HCT116 (cell line): ENCODE measurements around the gene FNDC11. TPM values are rescaled to one million over a fixed set of nuclear protein-coding genes. Genes with fewer than 3 reads are reported as not detected.

Experiments used
- ATAC-seq: fragments of 200-7000 bp; cut with Tn5 transposase; 2 replicates; pipeline ENCODE4 v1.9.1; 2020; ENCODE audit warnings: mild to moderate bottlenecking, moderate library complexity
- BruUV-seq: library from RNA; stranded (reverse); fragments of 400-500 nt; replicated peaks from 2 replicates; lab custom pipeline; 2021; lab: Mats Ljungman, UMichigan
- CTCF ChIA-PET: fragments of 300-600 bp; sonication (Branson Sonifier 250); formaldehyde crosslinking; loops from one replicate; lab custom pipeline; 2021; ENCODE audit warnings: antibody characterized with exemption; lab: Charles Lee
- POLR2A ChIA-PET: fragments of 300-600, 350-600 bp; sonication (Branson Sonifier 250); formaldehyde crosslinking; loops from one replicate; lab custom pipeline; 2021; ENCODE audit warnings: antibody characterized with exemption; lab: Charles Lee
- RAD21 ChIA-PET, 2 experiments: fragments of 300-600 bp; sonication (Branson Sonifier 250); formaldehyde crosslinking; loops; one replicate each; lab custom pipeline; 2023; ENCODE audit warnings: low total read pairs in 2 of 2; ENCODE audit not compliant: uncharacterized antibody in 2 of 2, unreplicated experiment in 2 of 2, low non-redundant PET in 1 of 2; lab: Charles Lee
- DNase-seq: peaks from one replicate; pipeline ENCODE4 v3.0.0-alpha.2; 2010; ENCODE audit warnings: low read depth, low spot score
- H2AFZ ChIP-seq: fragments of 200-600 bp; shearing (Covaris generic), sonication (generic); 2 replicates; pipeline ENCODE4 v1.6.1; 2017; ENCODE audit warnings: low read depth, mixed run types, mixed read lengths, antibody characterized with exemption, low read length; ENCODE audit not compliant: poor library complexity, severe bottlenecking
- H3K27ac ChIP-seq: 2 replicates; pipeline ENCODE4 v1.5.1; 2012; ENCODE audit warnings: low read depth, low read length
- H3K27me3 ChIP-seq: fragments of 200-600 bp; sonication (generic); 2 replicates; pipeline ENCODE4 v1.6.1; 2016; ENCODE audit warnings: mixed run types, low read length, mixed read lengths; ENCODE audit not compliant: insufficient read depth
- H3K36me3 ChIP-seq, 2 experiments: fragments of 200-500 bp in 1 of 2; fragments of 200-600 bp in 1 of 2; sonication (Bioruptor generic) in 1 of 2; sonication (generic) in 1 of 2; 2 replicates each; pipeline versions ENCODE4 v1.5.1 to v1.6.1; 2014 to 2016; ENCODE audit warnings: low read length in 2 of 2, inconsistent platforms in 1 of 2, mixed read lengths in 1 of 2, mixed run types in 1 of 2; ENCODE audit not compliant: insufficient read depth in 2 of 2, control insufficient read depth in 1 of 2
- H3K4me1 ChIP-seq, 2 experiments: fragments of 200-600 bp in 1 of 2; sonication (generic) in 1 of 2; 2 replicates each; pipeline versions ENCODE4 v1.5.1 to v1.6.1; 2012 to 2017; ENCODE audit warnings: low read length in 2 of 2, inconsistent platforms in 1 of 2, mild to moderate bottlenecking in 1 of 2, mixed read lengths in 1 of 2, mixed run types in 1 of 2, moderate library complexity in 1 of 2; ENCODE audit not compliant: insufficient read depth in 2 of 2, control insufficient read depth in 1 of 2
- H3K4me2 ChIP-seq: fragments of 200-600 bp; sonication (generic); 2 replicates; pipeline ENCODE4 v1.6.1; 2017; ENCODE audit warnings: mixed run types, low read length, mixed read lengths
- H3K4me3 ChIP-seq, 2 experiments: fragments of 200-600 bp in 1 of 2; sonication (generic) in 1 of 2; replicated peaks in 1 of 2; 2 replicates each; pipeline ENCODE4 v1.5.1; 2011 to 2016; ENCODE audit warnings: low read length in 2 of 2, control low read depth in 1 of 2, low read depth in 1 of 2, mild to moderate bottlenecking in 1 of 2, mixed read lengths in 1 of 2, mixed run types in 1 of 2
- H3K79me2 ChIP-seq: fragments of 200-600 bp; sonication (generic); 2 replicates; pipeline ENCODE4 v1.6.1; 2017; ENCODE audit warnings: mild to moderate bottlenecking, mixed run types, low read length, moderate library complexity, mixed read lengths; ENCODE audit not compliant: insufficient read depth
- H3K9ac ChIP-seq: fragments of 200-600 bp; sonication (generic); 2 replicates; pipeline ENCODE4 v1.6.1; 2016; ENCODE audit warnings: low read length, mixed read lengths
- H3K9me2 ChIP-seq: fragments of 200-600 bp; sonication (generic), shearing (Covaris generic); 2 replicates; pipeline ENCODE4 v1.6.1; 2017; ENCODE audit warnings: mixed run types, mild to moderate bottlenecking, moderate library complexity; ENCODE audit not compliant: insufficient read depth
- H3K9me3 ChIP-seq, 2 experiments: fragments of 200-500 bp in 1 of 2; fragments of 200-600 bp in 1 of 2; sonication (Bioruptor generic) in 1 of 2; sonication (generic) in 1 of 2; 2 replicates each; pipeline ENCODE4 v1.6.1; 2014 to 2017; ENCODE audit warnings: low read length in 2 of 2, mixed read lengths in 2 of 2, inconsistent platforms in 1 of 2, low read depth in 1 of 2, mild to moderate bottlenecking in 1 of 2, mixed run types in 1 of 2, moderate library complexity in 1 of 2; ENCODE audit not compliant: control insufficient read depth in 1 of 2, insufficient read depth in 1 of 2
- H4K20me1 ChIP-seq: fragments of 200-600 bp; sonication (generic), shearing (Covaris generic); 2 replicates; pipeline ENCODE4 v1.6.1; 2017; ENCODE audit warnings: mixed run types, mild to moderate bottlenecking, moderate library complexity; ENCODE audit not compliant: insufficient read depth
- EZH2 ChIP-seq: fragments of 200-600 bp; sonication (generic); IDR thresholded peaks from 2 replicates; pipeline ENCODE4 v1.6.1; 2017; ENCODE audit warnings: antibody characterized with exemption, mixed run types
- EZH2phosphoT487 ChIP-seq: fragments of 200-600 bp; IDR thresholded peaks from 2 replicates; pipeline ENCODE4 v1.6.1; 2018; ENCODE audit warnings: antibody characterized with exemption, borderline replicate concordance
- FOSL1 ChIP-seq: IDR thresholded peaks from 2 replicates; pipeline ENCODE4 v1.6.1; 2012; ENCODE audit warnings: low read depth
- RAD21 ChIP-seq: IDR thresholded peaks from 2 replicates; pipeline ENCODE4 v1.6.1; 2012; ENCODE audit warnings: low read depth, mild to moderate bottlenecking
- SRF ChIP-seq: IDR thresholded peaks from 2 replicates; pipeline ENCODE4 v1.6.1; 2012; ENCODE audit warnings: low read depth
- TCF7L2 ChIP-seq: IDR thresholded peaks from 2 replicates; pipeline ENCODE4 v1.7.0; 2011; ENCODE audit warnings: borderline replicate concordance, inconsistent platforms; ENCODE audit not compliant: insufficient read depth, insufficient read length; ENCODE audit errors: extremely low read depth
- intact Hi-C: fragments of 100-400 bp; cut with micrococcal nuclease; formaldehyde crosslinking; loops from 2 replicates; pipeline ENCODE4 v1.10.0; 2022
- total RNA-seq: library from RNA; stranded (reverse); gene quantifications from one replicate; pipeline ENCODE4 v1.2.1, GENCODE V29; 2021; ENCODE audit not compliant: unreplicated experiment
- TF ChIP-seq, protein P1 (sequence below): IDR thresholded peaks from 2 replicates; pipeline ENCODE4 v1.6.1; 2012; ENCODE audit warnings: low read depth

Gene FNDC11
- total RNA-seq, 1 experiment from 2014 or later = 5.5 TPM

DNA sequence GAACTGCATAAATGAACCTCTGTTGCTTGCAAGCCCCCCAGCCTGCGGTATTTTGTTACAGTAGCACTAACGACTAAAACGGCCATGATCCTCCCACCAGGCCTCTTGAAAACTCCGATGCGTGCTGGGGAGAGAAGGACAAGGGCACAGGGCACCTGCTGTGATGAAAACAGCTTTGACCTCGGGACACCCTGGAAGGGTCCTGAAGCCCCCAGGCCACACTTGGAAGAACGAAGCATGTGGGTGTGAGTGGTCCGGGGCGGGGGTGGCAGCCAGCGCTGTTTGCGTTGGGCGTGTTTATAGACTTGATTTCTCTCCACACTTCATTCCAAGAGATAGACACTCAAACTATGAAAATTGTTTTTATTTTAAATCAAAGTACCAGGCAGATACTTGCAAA lies 33.3 kb downstream of the FNDC11 start:
- H2AFZ ChIP-seq = no peak overlapping the region
- no peaks in the 10 kb centered on the region for H3K9me3 ChIP-seq
- no peak for TF ChIP-seq SRF
- TF ChIP-seq EZH2phosphoT487 = no peak
- TF ChIP-seq RAD21 = no peak
- no peak for TF ChIP-seq EZH2
- TF ChIP-seq, protein P1, sequence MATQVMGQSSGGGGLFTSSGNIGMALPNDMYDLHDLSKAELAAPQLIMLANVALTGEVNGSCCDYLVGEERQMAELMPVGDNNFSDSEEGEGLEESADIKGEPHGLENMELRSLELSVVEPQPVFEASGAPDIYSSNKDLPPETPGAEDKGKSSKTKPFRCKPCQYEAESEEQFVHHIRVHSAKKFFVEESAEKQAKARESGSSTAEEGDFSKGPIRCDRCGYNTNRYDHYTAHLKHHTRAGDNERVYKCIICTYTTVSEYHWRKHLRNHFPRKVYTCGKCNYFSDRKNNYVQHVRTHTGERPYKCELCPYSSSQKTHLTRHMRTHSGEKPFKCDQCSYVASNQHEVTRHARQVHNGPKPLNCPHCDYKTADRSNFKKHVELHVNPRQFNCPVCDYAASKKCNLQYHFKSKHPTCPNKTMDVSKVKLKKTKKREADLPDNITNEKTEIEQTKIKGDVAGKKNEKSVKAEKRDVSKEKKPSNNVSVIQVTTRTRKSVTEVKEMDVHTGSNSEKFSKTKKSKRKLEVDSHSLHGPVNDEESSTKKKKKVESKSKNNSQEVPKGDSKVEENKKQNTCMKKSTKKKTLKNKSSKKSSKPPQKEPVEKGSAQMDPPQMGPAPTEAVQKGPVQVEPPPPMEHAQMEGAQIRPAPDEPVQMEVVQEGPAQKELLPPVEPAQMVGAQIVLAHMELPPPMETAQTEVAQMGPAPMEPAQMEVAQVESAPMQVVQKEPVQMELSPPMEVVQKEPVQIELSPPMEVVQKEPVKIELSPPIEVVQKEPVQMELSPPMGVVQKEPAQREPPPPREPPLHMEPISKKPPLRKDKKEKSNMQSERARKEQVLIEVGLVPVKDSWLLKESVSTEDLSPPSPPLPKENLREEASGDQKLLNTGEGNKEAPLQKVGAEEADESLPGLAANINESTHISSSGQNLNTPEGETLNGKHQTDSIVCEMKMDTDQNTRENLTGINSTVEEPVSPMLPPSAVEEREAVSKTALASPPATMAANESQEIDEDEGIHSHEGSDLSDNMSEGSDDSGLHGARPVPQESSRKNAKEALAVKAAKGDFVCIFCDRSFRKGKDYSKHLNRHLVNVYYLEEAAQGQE = no peak
- no peak for TF ChIP-seq FOSL1
- no peak for TF ChIP-seq TCF7L2
- H3K36me3 ChIP-seq = no peaks in the 10 kb centered on the region
- BruUV-seq = no TSS peak
- CTCF ChIA-PET = no interaction called here
- RAD21 ChIA-PET = no interaction called here
- no peaks in the 10 kb centered on the region for H3K79me2 ChIP-seq
- H3K4me1 ChIP-seq = no peaks in the 10 kb centered on the region
- H3K4me3 ChIP-seq = no peak overlapping the region
- no peak for DNase-seq
- no peaks in the 10 kb centered on the region for H3K27me3 ChIP-seq
- no peaks in the 10 kb centered on the region for H3K9me2 ChIP-seq
- no peaks in the 10 kb centered on the region for H4K20me1 ChIP-seq
- no peak overlapping the region for H3K4me2 ChIP-seq
- POLR2A ChIA-PET = no interaction called here
- no peak overlapping the region for H3K9ac ChIP-seq
- intact Hi-C loops = no loop called here
- no peak for ATAC-seq
- H3K27ac ChIP-seq = no peak overlapping the region
